H1 (cell line): ENCODE results near the gene IL6R. TPM values are rescaled to one million over a fixed set of nuclear protein-coding genes. Genes with fewer than 3 reads are reported as not detected.

Experiments
- RFX5 ChIP-seq: IDR thresholded peaks from 2 replicates; pipeline ENCODE4 v1.6.1; 2011; ENCODE audit warnings: low read depth, low read length, improper control_type of control experiment, borderline replicate concordance
- polyA plus RNA-seq, 7 experiments: library from polyadenylated mRNA; depleted of rRNA in 3 of 7; stranded (reverse) in 5 of 7; unstranded in 2 of 7; fragments of >200 nt in 5 of 7; fragments of 200-250 nt in 2 of 7; gene quantifications; 1 replicate in 5 of 7; 2 replicates in 1 of 7; 4 replicates in 1 of 7; pipeline versions ENCODE4 v1.2.1 to v1.2.3, GENCODE V29; 2011 to 2013; ENCODE audit warnings: missing spikeins in 2 of 7, mixed read lengths in 2 of 7
- total RNA-seq: library from RNA; stranded (reverse); fragmentation: NEBNext Ultra II Directional; extraction: Animal tissue kit (Norgen Biotek cat#: 25700); gene quantifications from 2 replicates; pipeline ENCODE4 v1.2.1, GENCODE V29; 2021

The IL6R gene
- total and polyA plus RNA-seq, 2 of the 8 experiments (the other 6 are each of a cell fraction or from before 2014, with no cell fraction given) = 2.3 to 3.0 TPM

- no peak for TF ChIP-seq RFX5
- TF ChIP-seq, all 59 proteins: peak for 0
Measured at GRCh38 chr1:154410185-154410827, 5.2 kb downstream of the IL6R start (continued).
